HG02943 (cell line): ENCODE measurements around the gene GSPT1.
"Not testable (repeated sequence)": the region's sequence is repeated elsewhere in the genome, so short reads cannot be mapped to it uniquely, and the experiment has no call there.

Source experiments
- ATAC-seq: cut with Tn5 transposase; IDR thresholded peaks from one replicate; pipeline ENCODE4 v1.9.1; 2021; ENCODE audit warnings: mild to moderate bottlenecking, low read depth, moderate library complexity; ENCODE audit not compliant: unreplicated experiment

GSPT1 gene

GRCh38 chr16:11823645-11824044 is 92.1 kb downstream of the GSPT1 start:
- not testable (repeated sequence) for ATAC-seq

DNA sequence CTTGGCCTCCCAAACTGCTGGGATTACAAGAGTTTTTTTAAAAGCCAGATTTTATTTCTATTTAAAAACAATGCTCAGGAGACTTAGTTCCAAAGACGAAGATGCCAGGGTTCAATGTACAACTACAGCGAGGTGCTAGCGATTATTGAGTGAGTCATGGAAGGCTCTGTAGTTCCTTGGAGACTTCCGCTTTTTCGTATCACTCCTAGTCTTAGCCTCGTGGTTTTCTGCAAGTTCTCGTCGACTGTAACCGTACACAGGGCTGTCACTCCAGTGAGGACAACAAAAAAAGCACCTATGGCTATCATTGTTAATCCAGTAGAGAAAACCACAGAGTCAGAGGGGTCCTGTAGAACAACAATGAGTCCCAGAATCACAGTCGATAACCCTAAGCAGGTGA is 96.0 kb downstream of the GSPT1 start:
- no peak for ATAC-seq

DNA sequence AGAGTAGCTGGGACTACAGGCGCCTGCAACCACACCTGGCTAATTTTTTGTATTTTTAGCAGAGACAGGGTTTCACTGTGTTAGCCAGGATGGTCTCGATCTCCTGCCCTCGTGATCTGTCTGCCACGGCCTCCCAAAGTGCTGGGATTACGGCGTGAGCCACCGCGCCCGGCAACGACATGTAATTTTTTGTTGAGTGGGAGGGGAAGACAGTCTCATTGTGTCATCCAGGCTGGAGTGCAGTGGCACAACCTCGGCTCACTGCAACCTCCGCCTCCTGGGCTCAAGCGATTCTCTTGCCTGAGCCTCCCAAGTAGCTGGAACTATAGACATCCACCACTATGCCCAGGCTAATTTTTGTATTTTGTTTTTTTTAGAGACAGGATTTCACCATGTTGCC is 96.8 kb downstream of the GSPT1 start:
- not testable (repeated sequence) for ATAC-seq
